Measurements from ENCODE around the gene RAPGEF2. TPM values are rescaled to one million over a fixed set of nuclear protein-coding genes. Genes with fewer than 3 reads are reported as not detected.

Gene RAPGEF2
- total RNA-seq, 2 donors from 2014 or later, result 22.8 to 40.0 TPM

- Histone ChIP-seq H3K9me3 (no peaks in the 10 kb centered on the region), H3K4me3 (no peak overlapping the region), H3K27ac (no peak overlapping the region), H3K27me3 (no peaks in the 10 kb centered on the region), H3K36me3 (peaks cover 2% of the 10 kb centered on the region), H3K9ac (ENCODE audit: low read depth in 2 of 2, low read length in 2 of 2) (no peak overlapping the region), H3K4me1 (no peaks in the 10 kb centered on the region)
- intact Hi-C loops (cut with DNase I), result no loop called here
- DNase-seq, result no peak
- TF ChIP-seq, protein P1, sequence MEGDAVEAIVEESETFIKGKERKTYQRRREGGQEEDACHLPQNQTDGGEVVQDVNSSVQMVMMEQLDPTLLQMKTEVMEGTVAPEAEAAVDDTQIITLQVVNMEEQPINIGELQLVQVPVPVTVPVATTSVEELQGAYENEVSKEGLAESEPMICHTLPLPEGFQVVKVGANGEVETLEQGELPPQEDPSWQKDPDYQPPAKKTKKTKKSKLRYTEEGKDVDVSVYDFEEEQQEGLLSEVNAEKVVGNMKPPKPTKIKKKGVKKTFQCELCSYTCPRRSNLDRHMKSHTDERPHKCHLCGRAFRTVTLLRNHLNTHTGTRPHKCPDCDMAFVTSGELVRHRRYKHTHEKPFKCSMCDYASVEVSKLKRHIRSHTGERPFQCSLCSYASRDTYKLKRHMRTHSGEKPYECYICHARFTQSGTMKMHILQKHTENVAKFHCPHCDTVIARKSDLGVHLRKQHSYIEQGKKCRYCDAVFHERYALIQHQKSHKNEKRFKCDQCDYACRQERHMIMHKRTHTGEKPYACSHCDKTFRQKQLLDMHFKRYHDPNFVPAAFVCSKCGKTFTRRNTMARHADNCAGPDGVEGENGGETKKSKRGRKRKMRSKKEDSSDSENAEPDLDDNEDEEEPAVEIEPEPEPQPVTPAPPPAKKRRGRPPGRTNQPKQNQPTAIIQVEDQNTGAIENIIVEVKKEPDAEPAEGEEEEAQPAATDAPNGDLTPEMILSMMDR (IDR thresholded peaks at IDR 0.05), result no peak
Observed at GRCh38 chr4:159334461-159334860, 231.6 kb downstream of the RAPGEF2 start.

DNA sequence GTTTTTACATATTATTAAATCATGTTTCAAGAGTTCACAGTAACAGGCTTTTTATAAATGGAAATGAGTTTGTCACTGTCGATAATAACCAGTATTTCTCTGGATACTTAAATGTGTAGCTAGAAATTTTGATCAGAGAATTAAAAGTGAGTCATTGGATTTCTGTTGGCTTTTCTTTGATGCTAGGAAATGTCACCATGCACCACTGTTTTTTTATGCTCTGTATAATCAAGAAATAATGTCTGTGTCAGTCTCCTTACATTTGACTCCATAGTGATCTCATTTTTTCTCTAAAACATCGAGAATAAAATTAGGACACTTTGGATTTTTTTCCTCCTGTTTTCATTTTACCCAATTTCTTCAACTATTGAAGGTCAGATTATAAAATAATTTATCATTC, 234.2 kb downstream of the RAPGEF2 start:
- Histone ChIP-seq H3K36me3 (peaks cover 5% of the 10 kb centered on the region), H3K4me1 (no peaks in the 10 kb centered on the region), H3K4me3 (no peak overlapping the region), H3K9me3 (no peaks in the 10 kb centered on the region), H3K9ac (ENCODE audit: low read depth in 2 of 2, low read length in 2 of 2) (no peak overlapping the region), H3K27ac (no peak overlapping the region), H3K27me3 (no peaks in the 10 kb centered on the region)
- intact Hi-C loops (cut with DNase I), result no loop called here
- TF ChIP-seq, protein P1 (IDR thresholded peaks at IDR 0.05), result no peak
- DNase-seq, result no peak

DNA sequence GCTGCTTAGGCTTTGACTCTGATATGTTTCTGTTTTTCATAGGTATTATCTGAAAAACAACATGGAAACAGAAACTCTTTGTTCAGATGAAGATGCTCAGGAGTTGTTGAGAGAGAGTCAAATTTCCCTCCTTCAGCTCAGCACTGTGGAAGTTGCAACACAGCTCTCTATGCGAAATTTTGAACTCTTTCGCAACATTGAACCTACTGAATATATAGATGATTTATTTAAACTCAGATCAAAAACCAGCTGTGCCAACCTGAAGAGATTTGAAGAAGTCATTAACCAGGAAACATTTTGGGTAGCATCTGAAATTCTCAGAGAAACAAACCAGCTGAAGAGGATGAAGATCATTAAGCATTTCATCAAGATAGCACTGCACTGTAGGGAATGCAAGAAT, 238.6 kb downstream of the RAPGEF2 start:
- H3K4me1 ChIP-seq, result no peaks in the 10 kb centered on the region
- H3K27ac ChIP-seq, result no peak overlapping the region
- intact Hi-C loops (cut with DNase I), result no loop called here
- peaks cover 5% of the 10 kb centered on the region for H3K36me3 ChIP-seq
- H3K4me3 ChIP-seq, result no peak overlapping the region
- no peaks in the 10 kb centered on the region for H3K9me3 ChIP-seq
- no peaks in the 10 kb centered on the region for H3K27me3 ChIP-seq
- no peak for DNase-seq
- TF ChIP-seq, protein P1 (IDR thresholded peaks at IDR 0.05), result no peak
- no peak overlapping the region for H3K9ac ChIP-seq (ENCODE audit: low read depth in 2 of 2, low read length in 2 of 2)

DNA sequence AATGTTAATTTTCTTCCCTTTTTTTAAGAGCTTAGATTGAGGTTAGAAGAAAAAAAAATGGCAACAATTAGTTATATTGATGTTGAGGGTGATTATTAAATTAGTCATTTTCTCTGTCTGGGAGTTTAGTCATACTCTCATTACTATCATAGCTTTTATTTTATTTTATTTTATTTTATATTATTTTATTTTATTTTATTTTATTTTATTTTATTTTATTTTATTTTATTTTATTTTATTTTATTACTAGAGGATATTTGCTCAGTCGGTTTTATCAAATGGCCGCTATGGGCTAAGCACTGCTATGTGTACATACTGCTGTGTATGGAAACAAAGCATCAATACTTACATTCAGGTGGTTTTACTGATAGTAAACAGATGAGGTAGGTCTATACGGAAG, 239.5 kb downstream of the RAPGEF2 start:
- Histone ChIP-seq H3K4me3 (no peak overlapping the region), H3K9ac (ENCODE audit: low read depth in 2 of 2, low read length in 2 of 2) (no peak overlapping the region), H3K27ac (no peak overlapping the region), H3K36me3 (peaks cover 5% of the 10 kb centered on the region), H3K27me3 (no peaks in the 10 kb centered on the region), H3K9me3 (no peaks in the 10 kb centered on the region), H3K4me1 (no peaks in the 10 kb centered on the region)
- TF ChIP-seq, protein P1 (IDR thresholded peaks at IDR 0.05), result no peak
- intact Hi-C loops (cut with DNase I), result no loop called here
- no peak for DNase-seq

GRCh38 chr4:159343116-159343515, 240.2 kb downstream of the RAPGEF2 start:
- DNase-seq, result no peak
- Histone ChIP-seq H3K4me3 (no peak overlapping the region), H3K4me1 (no peaks in the 10 kb centered on the region), H3K27me3 (no peaks in the 10 kb centered on the region), H3K9me3 (no peaks in the 10 kb centered on the region), H3K27ac (no peak overlapping the region), H3K9ac (ENCODE audit: low read depth in 2 of 2, low read length in 2 of 2) (no peak overlapping the region), H3K36me3 (peaks cover 5% of the 10 kb centered on the region)
- TF ChIP-seq, protein P1 (IDR thresholded peaks at IDR 0.05), result no peak
- intact Hi-C loops (cut with DNase I), result no loop called here

GRCh38 chr4:159344877-159345276, 242.0 kb downstream of the RAPGEF2 start:
- TF ChIP-seq, protein P1 (IDR thresholded peaks at IDR 0.05), result no peak
- Histone ChIP-seq H3K9ac (ENCODE audit: low read depth in 2 of 2, low read length in 2 of 2) (no peak overlapping the region), H3K27ac (no peak overlapping the region), H3K4me3 (no peak overlapping the region), H3K36me3 (no peaks in the 10 kb centered on the region), H3K9me3 (no peaks in the 10 kb centered on the region), H3K4me1 (no peaks in the 10 kb centered on the region), H3K27me3 (no peaks in the 10 kb centered on the region)
- intact Hi-C loops (cut with DNase I), result no loop called here
- DNase-seq, result no peak

All from colonic mucosa (tissue), 4 donors.